Mesenteric fat pad (tissue), 1 donor: Measurements from ENCODE around the gene MRAS. TPM values are rescaled to one million over a fixed set of nuclear protein-coding genes. Genes with fewer than 3 reads are reported as not detected.
A peak's percentile ranks its signal among the peaks of the same experiment; 100 is the strongest.

Source experiments
- DNase-seq: peaks from one replicate; pipeline ENCODE4 v3.0.0-alpha.2; 2020; ENCODE audit warnings: low spot score
- total RNA-seq: library from RNA; stranded (reverse); fragmentation: NEBNext Ultra II Directional; extraction: Animal tissue kit (Norgen Biotek cat#: 25700); gene quantifications from one replicate; pipeline ENCODE4 v1.2.1, GENCODE V29; 2021
- donor health status: DM: yes; HTN: yes; CAD: no.

The MRAS gene
- total RNA-seq, 1 donor from 2014 or later: 232 TPM

GRCh38 chr3:138442433-138442832, 94.1 kb downstream of the MRAS start:
- peak; percentile 64 for DNase-seq

GRCh38 chr3:138443091-138443490, 94.7 kb downstream of the MRAS start:
- peak; percentile 12 for DNase-seq

GRCh38 chr3:138443521-138444503, 95.4 kb downstream of the MRAS start:
- DNase-seq: peak; percentile 30

DNA sequence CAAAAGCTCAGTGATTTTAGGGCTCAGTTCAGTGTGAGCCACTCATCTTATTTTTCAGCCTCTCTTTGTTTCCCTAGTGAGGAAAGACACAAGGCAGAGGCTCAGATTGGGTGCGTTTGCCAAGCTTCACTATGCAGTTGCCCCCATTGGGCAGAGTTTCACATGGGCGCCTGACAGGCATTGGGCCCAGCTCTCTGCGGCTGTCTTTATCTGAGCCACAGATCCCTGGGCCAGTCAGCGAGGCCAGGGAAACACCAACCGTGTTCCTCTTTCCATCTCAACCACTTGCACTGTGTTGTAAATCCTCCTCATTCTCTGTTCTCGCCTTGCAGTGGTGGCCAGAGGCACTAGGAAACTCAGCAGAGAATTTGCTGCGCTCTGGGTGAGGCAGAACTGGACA, 96.9 kb downstream of the MRAS start:
- DNase-seq: no peak

DNA sequence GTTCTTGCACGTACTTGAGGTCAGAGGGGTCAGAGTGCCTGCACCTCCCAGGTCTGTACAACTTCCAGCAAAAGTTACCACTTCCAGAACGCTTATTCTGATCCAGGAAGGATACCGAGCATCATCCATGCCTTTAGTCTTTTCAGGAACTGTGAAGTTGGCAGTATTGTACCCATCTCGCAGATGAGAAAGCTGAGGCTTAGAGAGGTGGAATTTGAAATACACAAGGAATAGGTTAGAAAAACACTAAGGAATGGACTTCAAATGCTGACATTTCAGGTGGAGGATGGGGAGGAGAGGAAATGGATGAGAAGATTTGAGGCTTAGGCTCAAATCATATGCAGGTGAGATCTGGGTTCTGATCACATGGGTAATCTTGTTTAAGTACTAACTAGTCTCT, 97.3 kb downstream of the MRAS start:
- DNase-seq: no peak

DNA sequence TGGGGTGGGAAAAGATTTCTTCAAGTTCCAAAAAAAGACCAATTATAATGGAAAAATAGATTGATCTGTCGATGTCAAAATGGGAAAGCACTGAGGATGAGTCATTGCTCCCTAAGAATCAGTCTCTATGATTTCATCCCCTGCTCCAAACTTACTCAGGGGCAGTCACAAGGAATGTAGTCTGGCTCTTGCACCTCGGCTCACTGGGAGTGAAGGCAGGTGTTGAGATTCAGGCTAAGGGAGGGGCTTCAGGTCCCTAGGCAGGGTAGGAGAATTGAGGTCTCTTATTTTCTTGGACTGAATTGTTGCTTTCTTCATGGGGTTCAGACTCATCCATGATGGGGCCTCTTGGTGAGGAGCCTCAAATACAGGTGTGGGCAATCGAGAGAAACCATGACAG, 100.3 kb downstream of the MRAS start:
- DNase-seq: no peak

- DNase-seq: peak; percentile 59
These were observed 101.1 kb downstream of the MRAS start for GRCh38 chr3:138449490-138449889.

- no peak for DNase-seq
These were observed 101.8 kb downstream of the MRAS start for GRCh38 chr3:138450181-138450580.

GRCh38 chr3:138450704-138451424, 102.5 kb downstream of the MRAS start:
- DNase-seq: peak; percentile 74

GRCh38 chr3:138451595-138452162, 103.3 kb downstream of the MRAS start:
- DNase-seq: peak; percentile 69

- DNase-seq: peak; percentile 12
These were observed 104.1 kb downstream of the MRAS start for GRCh38 chr3:138452436-138452835.

GRCh38 chr3:138453940-138454339, 105.6 kb downstream of the MRAS start:
- peak; percentile 62 for DNase-seq

Other genes with a start within 250 kb of the MRAS start
- gene DZIP1L, start 233.0 kb upstream of the MRAS start, total RNA-seq: 13.7 TPM
- gene A4GNT, start 216.2 kb upstream of the MRAS start, total RNA-seq: not detected
- 11.1 TPM for gene DBR1, start 173.7 kb upstream of the MRAS start, total RNA-seq
- gene ARMC8, start 161.3 kb upstream of the MRAS start, total RNA-seq: 102 TPM
- not detected for gene NME9, start 18.7 kb upstream of the MRAS start, total RNA-seq
- gene ESYT3, start 86.0 kb downstream of the MRAS start, total RNA-seq: 0.19 TPM
- gene CEP70, start 245.7 kb downstream of the MRAS start, total RNA-seq: 14.2 TPM